K562 (cell line): ENCODE data around the gene SOX12. TPM values are rescaled to one million over a fixed set of nuclear protein-coding genes. Genes with fewer than 3 reads are reported as not detected.

ENCODE experiments used
- ATAC-seq: fragments of 200-7000 bp; cut with Tn5 transposase; 3 replicates; pipeline ENCODE4 v1.9.1; 2020; ENCODE audit warnings: moderate library complexity
- BruUV-seq: library from RNA; stranded (reverse); fragments of 400-500 nt; replicated peaks from 2 replicates; lab custom pipeline; 2021; lab: Mats Ljungman, UMichigan
- CTCF ChIA-PET: fragments of 300-600 bp; formaldehyde crosslinking; extraction: SDS; loops from one replicate; lab custom pipeline; 2021; ENCODE audit warnings: low intra/inter-chr PET ratio; lab: Yijun Ruan, JAX
- POLR2A ChIA-PET: fragments of 300-600, 350-650 bp; sonication (Branson Sonifier 250); formaldehyde crosslinking; extraction: SDS; loops from one replicate; lab custom pipeline; 2021; ENCODE audit warnings: antibody characterized with exemption, inconsistent platforms; lab: Yijun Ruan, JAX
- DNase-seq, 4 experiments: peaks; one replicate each; pipeline versions ENCODE4 v3.0.0 to v3.0.0-alpha.2; 2011 to 2018; ENCODE audit warnings: low spot score in 3 of 4, mixed read lengths in 3 of 4; ENCODE audit errors: extremely low read depth in 1 of 4
- FAIRE-seq: peaks from 2 replicates; lab custom pipeline; 2011; peaks lifted over from hg19 to GRCh38; lab: Jason Lieb, UNC
- H2AFZ ChIP-seq: 2 replicates; pipeline ENCODE4 v1.6.0; 2011; ENCODE audit warnings: low read depth, low read length, control low read depth, inconsistent platforms
- H3K27ac ChIP-seq: fragments of 200-600 bp; 3 replicates; pipeline ENCODE4 v1.8.0; 2011; ENCODE audit warnings: low read depth, mild to moderate bottlenecking, control low read depth, inconsistent platforms, low read length, moderate library complexity, mixed read lengths; ENCODE audit errors: extremely low read depth
- H3K27me3 ChIP-seq, 2 experiments: fragments of 300-600 bp in 1 of 2; 2 replicates in 1 of 2; 3 replicates in 1 of 2; pipeline versions ENCODE4 v1.6.0 to v1.8.0; 2011; ENCODE audit warnings: inconsistent platforms in 2 of 2, low read length in 2 of 2, mild to moderate bottlenecking in 1 of 2, mixed read lengths in 1 of 2, moderate library complexity in 1 of 2; ENCODE audit not compliant: control insufficient read depth in 2 of 2, insufficient read depth in 2 of 2
- H3K36me3 ChIP-seq: fragments of 300-600 bp; 3 replicates; pipeline ENCODE4 v1.8.0; 2011; ENCODE audit warnings: mild to moderate bottlenecking, low read length, inconsistent platforms; ENCODE audit not compliant: control insufficient read depth, insufficient read depth
- H3K4me1 ChIP-seq, 2 experiments: fragments of 200-600 bp in 1 of 2; replicated peaks in 1 of 2; 2 replicates in 1 of 2; 3 replicates in 1 of 2; pipeline versions ENCODE4 v1.5.1 to v1.8.0; 2011; ENCODE audit warnings: inconsistent platforms in 2 of 2, low read length in 2 of 2, mild to moderate bottlenecking in 1 of 2, mixed read lengths in 1 of 2, moderate library complexity in 1 of 2; ENCODE audit not compliant: control insufficient read depth in 2 of 2, insufficient read depth in 2 of 2
- H3K4me2 ChIP-seq: 2 replicates; pipeline ENCODE4 v1.6.1; 2011; ENCODE audit warnings: low read length, control low read depth, inconsistent platforms, mixed read lengths; ENCODE audit not compliant: insufficient read depth
- H3K4me3 ChIP-seq: fragments of 200-600 bp; sonication (generic), shearing (Covaris generic); 2 replicates; pipeline ENCODE4 v1.5.1; 2016; ENCODE audit warnings: control low read depth, inconsistent platforms
- H3K79me2 ChIP-seq: fragments of 200-600 bp; 3 replicates; pipeline ENCODE4 v1.8.0; 2011; ENCODE audit warnings: low read length, inconsistent platforms; ENCODE audit not compliant: control insufficient read depth, insufficient read depth
- H3K9ac ChIP-seq, 2 experiments: 2 replicates each; pipeline versions ENCODE4 v1.6.0 to v1.6.1; 2011; ENCODE audit warnings: low read depth in 2 of 2, low read length in 2 of 2, control low read depth in 1 of 2, inconsistent platforms in 1 of 2, mild to moderate bottlenecking in 1 of 2, mixed read lengths in 1 of 2; ENCODE audit not compliant: insufficient read depth in 1 of 2
- H3K9me1 ChIP-seq: one replicate; pipeline ENCODE4 v1.6.0; 2011; ENCODE audit warnings: inconsistent platforms, mild to moderate bottlenecking, low read length, moderate library complexity; ENCODE audit not compliant: control insufficient read depth, insufficient read depth
- H3K9me3 ChIP-seq: replicated peaks from 2 replicates; pipeline ENCODE4 v1.5.1; 2011; ENCODE audit warnings: low read depth, low read length, inconsistent platforms; ENCODE audit not compliant: control insufficient read depth, insufficient read depth
- H4K20me1 ChIP-seq: replicated peaks from 2 replicates; pipeline ENCODE4 v1.6.1; 2011; ENCODE audit warnings: low read length, inconsistent platforms, mixed read lengths; ENCODE audit not compliant: control insufficient read depth, insufficient read depth
- ZNF512 ChIP-seq: IDR thresholded peaks from 2 replicates; pipeline ENCODE4 v1.6.1; 2016; ENCODE audit warnings: missing genetic modification characterization, missing compliant biosample characterization
- WGBS: fragments of 100-300 bp; shearing (Covaris generic); methylation state at CpG from one replicate; pipeline ENCODE4 v1.1.6; 2016; ENCODE audit warnings: low coverage, mixed read lengths; ENCODE audit not compliant: insufficient coverage; ENCODE audit errors: missing lambda C conversion rate; 5-methylcytosine and 5-hydroxymethylcytosine counted together
- in situ Hi-C: fragments of 300-500 bp; cut with MboI; formaldehyde crosslinking; loops from 4 replicates; pipeline ENCODE4 v1.15.0; 2018; ENCODE audit warnings: inconsistent platforms, mixed read lengths
- intact Hi-C: fragments of 100-400 bp; cut with micrococcal nuclease; formaldehyde crosslinking; loops from 2 replicates; pipeline ENCODE4 v1.14.2; 2022
- polyA plus RNA-seq, 8 experiments: library from polyadenylated mRNA; depleted of rRNA in 4 of 8; stranded (reverse) in 5 of 8; unstranded in 3 of 8; fragments of >200 nt; fragmentation: Nextera tagmentation in 2 of 8; fragmentation: Illumina TruSeq in 1 of 8; extraction: Ambion mirVana in 2 of 8; extraction: Trizol in 1 of 8; gene quantifications; 2 replicates each; pipeline versions ENCODE4 v1.2.1 to v1.2.3, GENCODE V29; 2011 to 2014; ENCODE audit warnings: inconsistent platforms in 1 of 8, missing spikeins in 1 of 8
- total RNA-seq, 7 experiments: library from RNA; depleted of rRNA in 6 of 7; stranded (reverse); fragments of >200 nt in 6 of 7; fragmentation: Illumina TruSeq in 2 of 7; extraction: Trizol in 2 of 7; gene quantifications; 2 replicates each; pipeline versions ENCODE4 v1.2.1 to v1.2.3, GENCODE V29; 2011 to 2021; ENCODE audit warnings: low replicate concordance in 1 of 7
- TF ChIP-seq, protein P1 (sequence below): sonication (generic); formaldehyde crosslinking; IDR thresholded peaks from 2 replicates; pipeline ENCODE4 v1.8.1; 2023; ENCODE audit warnings: mild to moderate bottlenecking, missing genetic modification reagents

The SOX12 gene
- total and polyA plus RNA-seq, 9 of the 15 experiments (the other 6 are each of a cell fraction or from before 2014, with no cell fraction given) = 0.42 to 26.3 (median 2.6) TPM

- no peak for DNase-seq
Measured at GRCh38 chr20:298776-299391, 26.5 kb upstream of the SOX12 start.

More at GRCh38 chr20:298776-299391, 26.5 kb upstream of the SOX12 start:
- Histone ChIP-seq H3K36me3 (peaks cover 25% of the 10 kb centered on the region; the same call in 2 of the 3 replicates), H3K27ac (peak overlapping the region; percentile 93), H3K4me1 (peaks cover 21 to 22% of the 10 kb centered on the region in 2 experiments; a peak in 4 of 5 replicates), H2AFZ (no peak overlapping the region), H3K9me3 (no peaks in the 10 kb centered on the region), H3K27me3 (no peaks in the 10 kb centered on the region), H3K79me2 (peaks cover 47% of the 10 kb centered on the region), H3K4me3 (peak overlapping the region; percentile 90), H3K9ac (peak overlapping the region; percentile 91 to 92), H4K20me1 (peaks cover 13% of the 10 kb centered on the region), H3K4me2 (peak overlapping the region; percentile 95), H3K9me1 (no peaks in the 10 kb centered on the region)
- ChIA-PET CTCF (no interaction called here), POLR2A (interaction anchor here (0.6 to 2.5 kb wide), 11 partner anchors 9 to 93 kb away, joined by 3 to 9 read pairs (median 4); partner anchors contain the start of genes DEFB129 and SOX12)
- in situ Hi-C loops = no loop called here
- BruUV-seq = no TSS peak
- no peak for ATAC-seq
- no peak for FAIRE-seq
- intact Hi-C loops = no loop called here
- WGBS = 0% methylated on average over 9 of the region's 15 CpGs
- TF ChIP-seq, protein P1, sequence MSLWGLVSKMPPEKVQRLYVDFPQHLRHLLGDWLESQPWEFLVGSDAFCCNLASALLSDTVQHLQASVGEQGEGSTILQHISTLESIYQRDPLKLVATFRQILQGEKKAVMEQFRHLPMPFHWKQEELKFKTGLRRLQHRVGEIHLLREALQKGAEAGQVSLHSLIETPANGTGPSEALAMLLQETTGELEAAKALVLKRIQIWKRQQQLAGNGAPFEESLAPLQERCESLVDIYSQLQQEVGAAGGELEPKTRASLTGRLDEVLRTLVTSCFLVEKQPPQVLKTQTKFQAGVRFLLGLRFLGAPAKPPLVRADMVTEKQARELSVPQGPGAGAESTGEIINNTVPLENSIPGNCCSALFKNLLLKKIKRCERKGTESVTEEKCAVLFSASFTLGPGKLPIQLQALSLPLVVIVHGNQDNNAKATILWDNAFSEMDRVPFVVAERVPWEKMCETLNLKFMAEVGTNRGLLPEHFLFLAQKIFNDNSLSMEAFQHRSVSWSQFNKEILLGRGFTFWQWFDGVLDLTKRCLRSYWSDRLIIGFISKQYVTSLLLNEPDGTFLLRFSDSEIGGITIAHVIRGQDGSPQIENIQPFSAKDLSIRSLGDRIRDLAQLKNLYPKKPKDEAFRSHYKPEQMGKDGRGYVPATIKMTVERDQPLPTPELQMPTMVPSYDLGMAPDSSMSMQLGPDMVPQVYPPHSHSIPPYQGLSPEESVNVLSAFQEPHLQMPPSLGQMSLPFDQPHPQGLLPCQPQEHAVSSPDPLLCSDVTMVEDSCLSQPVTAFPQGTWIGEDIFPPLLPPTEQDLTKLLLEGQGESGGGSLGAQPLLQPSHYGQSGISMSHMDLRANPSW = no peak
- 0 out of 2 replicates have a peak, but pooled peaks have one; percentile 33 for TF ChIP-seq ZNF512 (tag)
